DOHH2 (cell line): ENCODE results near the gene IFNAR1.

ENCODE experiments used
- H3F3A ChIP-seq: fragments of 200-600 bp; sonication (generic), shearing (Covaris generic); 2 replicates; pipeline ENCODE4 v1.6.0; 2016; ENCODE audit warnings: antibody characterized with exemption, mild to moderate bottlenecking; ENCODE audit not compliant: control insufficient read depth, insufficient read depth
- H3K27ac ChIP-seq: fragments of 200-600 bp; sonication (generic); 2 replicates; pipeline ENCODE4 v1.5.1; 2014; ENCODE audit warnings: low read depth, mild to moderate bottlenecking, low read length, moderate library complexity
- H3K27me3 ChIP-seq: fragments of 200-600 bp; sonication (generic); 2 replicates; pipeline ENCODE4 v1.6.1; 2014; ENCODE audit warnings: mild to moderate bottlenecking, low read length, mixed read lengths; ENCODE audit not compliant: control insufficient read depth
- H3K36me3 ChIP-seq: fragments of 200-600 bp; sonication (generic); 2 replicates; pipeline ENCODE4 v1.6.1; 2014; ENCODE audit warnings: mild to moderate bottlenecking, low read length, moderate library complexity, mixed read lengths; ENCODE audit not compliant: control insufficient read depth
- H3K4me1 ChIP-seq: fragments of 200-600 bp; sonication (generic); 2 replicates; pipeline ENCODE4 v1.6.1; 2014; ENCODE audit warnings: mild to moderate bottlenecking, low read length, mixed read lengths; ENCODE audit not compliant: control insufficient read depth
- H3K4me2 ChIP-seq: fragments of 200-600 bp; sonication (generic); 2 replicates; pipeline ENCODE4 v1.6.0; 2014; ENCODE audit warnings: mild to moderate bottlenecking, low read length, moderate library complexity
- H3K4me3 ChIP-seq: fragments of 200-600 bp; sonication (generic); 2 replicates; pipeline ENCODE4 v1.5.1; 2014; ENCODE audit warnings: mild to moderate bottlenecking, low read length, mixed read lengths
- H3K79me2 ChIP-seq: fragments of 200-600 bp; sonication (generic); 2 replicates; pipeline ENCODE4 v1.6.1; 2014; ENCODE audit warnings: mild to moderate bottlenecking, low read length, mixed read lengths; ENCODE audit not compliant: control insufficient read depth
- H3K9me2 ChIP-seq: fragments of 200-600 bp; sonication (generic); replicated peaks from 2 replicates; pipeline ENCODE4 v1.6.1; 2014; ENCODE audit warnings: mild to moderate bottlenecking, low read length, mixed read lengths; ENCODE audit not compliant: control insufficient read depth
- H3K9me3 ChIP-seq: fragments of 200-600 bp; sonication (generic); 2 replicates; pipeline ENCODE4 v1.6.1; 2014; ENCODE audit warnings: antibody characterized with exemption, low read length, mixed read lengths; ENCODE audit not compliant: control insufficient read depth, insufficient read depth
- H4K20me1 ChIP-seq: fragments of 200-600 bp; sonication (generic); 2 replicates; pipeline ENCODE4 v1.6.0; 2014; ENCODE audit warnings: low read depth, mild to moderate bottlenecking, antibody characterized with exemption, low read length, moderate library complexity; ENCODE audit not compliant: control insufficient read depth, insufficient read depth
- CTCF ChIP-seq: fragments of 200-600 bp; sonication (generic); IDR thresholded peaks from one replicate; pipeline ENCODE4 v1.5.1; 2014; ENCODE audit warnings: antibody characterized with exemption, mild to moderate bottlenecking, low read depth, low read length; ENCODE audit not compliant: poor library complexity, severe bottlenecking
- EZH2phosphoT487 ChIP-seq: fragments of 200-600 bp; sonication (generic); IDR thresholded peaks from 2 replicates; pipeline ENCODE4 v1.6.1; 2017; ENCODE audit warnings: borderline replicate concordance, mild to moderate bottlenecking, antibody characterized with exemption, low read length, moderate library complexity, mixed read lengths

Gene IFNAR1

GRCh38 chr21:33394260-33394659, 69.5 kb downstream of the IFNAR1 start:
- H3K27me3 ChIP-seq: no peaks in the 10 kb centered on the region
- H3K27ac ChIP-seq: peak overlapping the region; percentile 44
- TF ChIP-seq EZH2phosphoT487 (no peak), CTCF (no peak)
- no peaks in the 10 kb centered on the region for H3K79me2 ChIP-seq
- H3K9me3 ChIP-seq: no peaks in the 10 kb centered on the region
- peak overlapping the region; percentile 44 for H3K4me3 ChIP-seq
- H4K20me1 ChIP-seq: no peaks in the 10 kb centered on the region
- H3K9me2 ChIP-seq: no peaks in the 10 kb centered on the region
- H3K4me1 ChIP-seq: peaks cover 44% of the 10 kb centered on the region
- H3K4me2 ChIP-seq: peak overlapping the region; percentile 51
- H3K36me3 ChIP-seq: no peaks in the 10 kb centered on the region
- peaks cover 10% of the 10 kb centered on the region for H3F3A ChIP-seq

GRCh38 chr21:33395891-33396331, 71.1 kb downstream of the IFNAR1 start:
- H3K9me3 ChIP-seq: no peaks in the 10 kb centered on the region
- no peaks in the 10 kb centered on the region for H3K27me3 ChIP-seq
- H3K4me3 ChIP-seq: no peak overlapping the region
- H3K36me3 ChIP-seq: no peaks in the 10 kb centered on the region
- no peak overlapping the region for H3K27ac ChIP-seq
- no peaks in the 10 kb centered on the region for H4K20me1 ChIP-seq
- peaks cover 54% of the 10 kb centered on the region for H3K4me1 ChIP-seq
- H3K79me2 ChIP-seq: no peaks in the 10 kb centered on the region
- peaks cover 12% of the 10 kb centered on the region for H3F3A ChIP-seq
- H3K4me2 ChIP-seq: no peak overlapping the region
- TF ChIP-seq CTCF (no peak), EZH2phosphoT487 (no peak)
- no peaks in the 10 kb centered on the region for H3K9me2 ChIP-seq

GRCh38 chr21:33396436-33396835, 71.7 kb downstream of the IFNAR1 start:
- H3K27ac ChIP-seq: no peak overlapping the region
- TF ChIP-seq EZH2phosphoT487 (no peak), CTCF (no peak)
- no peak overlapping the region for H3K4me2 ChIP-seq
- H3K79me2 ChIP-seq: no peaks in the 10 kb centered on the region
- H3K4me1 ChIP-seq: peaks cover 55% of the 10 kb centered on the region
- no peak overlapping the region for H3K4me3 ChIP-seq
- H3F3A ChIP-seq: peaks cover 12% of the 10 kb centered on the region
- no peaks in the 10 kb centered on the region for H3K27me3 ChIP-seq
- H4K20me1 ChIP-seq: no peaks in the 10 kb centered on the region
- no peaks in the 10 kb centered on the region for H3K36me3 ChIP-seq
- H3K9me2 ChIP-seq: no peaks in the 10 kb centered on the region
- H3K9me3 ChIP-seq: no peaks in the 10 kb centered on the region
